Measurements from ENCODE around the gene ACSBG1.

The ACSBG1 gene

GRCh38 chr15:78242128-78242527, 7.8 kb upstream of the ACSBG1 start:
- H3K9ac ChIP-seq (ENCODE audit: low read length), result no peak overlapping the region
- H3F3A ChIP-seq (ENCODE audit: insufficient read depth, low read length), result no peaks in the 10 kb centered on the region
- no peaks in the 10 kb centered on the region for H3K36me3 ChIP-seq (replicated peaks; ENCODE audit: insufficient read depth, low read length)
- TF ChIP-seq EZH2phosphoT487 (IDR thresholded peaks at IDR 0.05; ENCODE audit: low read length) (no peak), EZH2 (optimal IDR thresholded peaks at IDR 0.05; ENCODE audit: low read depth, low read length) (no peak), CTCF (IDR thresholded peaks at IDR 0.05; ENCODE audit: low read length) (peak; percentile 47)
- H3K4me3 ChIP-seq (ENCODE audit: low read length), result no peak overlapping the region
- no peaks in the 10 kb centered on the region for H3K79me2 ChIP-seq (ENCODE audit: low read length)
- no peaks in the 10 kb centered on the region for H4K20me1 ChIP-seq (ENCODE audit: insufficient read depth, low read length)
- no peak overlapping the region for H3K27ac ChIP-seq (ENCODE audit: low read length)
- H3K27me3 ChIP-seq (replicated peaks; ENCODE audit: insufficient read depth, low read length), result peaks cover 19% of the 10 kb centered on the region
- no peak overlapping the region for H2AFZ ChIP-seq (ENCODE audit: low read length)
- DNase-seq, result no peak
- no peaks in the 10 kb centered on the region for H3K4me1 ChIP-seq (ENCODE audit: low read length)
- H3K4me2 ChIP-seq (ENCODE audit: low read depth, low read length), result no peak overlapping the region
- no peaks in the 10 kb centered on the region for H3K9me3 ChIP-seq (replicated peaks; ENCODE audit: insufficient read depth, low read length)
- no peaks in the 10 kb centered on the region for H3K9me2 ChIP-seq (replicated peaks; ENCODE audit: insufficient read depth, low read length)

- Histone ChIP-seq H3K9me3 (replicated peaks; ENCODE audit: insufficient read depth, low read length) (no peaks in the 10 kb centered on the region), H3K27ac (ENCODE audit: low read length) (no peak overlapping the region), H3F3A (ENCODE audit: insufficient read depth, low read length) (no peaks in the 10 kb centered on the region), H3K27me3 (replicated peaks; ENCODE audit: insufficient read depth, low read length) (peaks cover 30% of the 10 kb centered on the region), H3K79me2 (ENCODE audit: low read length) (no peaks in the 10 kb centered on the region), H3K4me1 (ENCODE audit: low read length) (no peaks in the 10 kb centered on the region), H3K9ac (ENCODE audit: low read length) (no peak overlapping the region), H3K4me2 (ENCODE audit: low read depth, low read length) (no peak overlapping the region; the same call in 1 of the 2 replicates), H3K36me3 (replicated peaks; ENCODE audit: insufficient read depth, low read length) (no peaks in the 10 kb centered on the region), H2AFZ (ENCODE audit: low read length) (peak overlapping the region; percentile 61; the same call in 1 of the 2 replicates), H3K4me3 (ENCODE audit: low read length) (no peak overlapping the region), H3K9me2 (replicated peaks; ENCODE audit: insufficient read depth, low read length) (no peaks in the 10 kb centered on the region), H4K20me1 (ENCODE audit: insufficient read depth, low read length) (no peaks in the 10 kb centered on the region)
- DNase-seq, result peak; percentile 71
- peak; percentile 82 for TF ChIP-seq CTCF (IDR thresholded peaks at IDR 0.05; ENCODE audit: low read length)
- no peak for TF ChIP-seq EZH2 (optimal IDR thresholded peaks at IDR 0.05; ENCODE audit: low read depth, low read length)
These were observed 6.7 kb upstream of the ACSBG1 start for GRCh38 chr15:78241017-78241416.

GRCh38 chr15:78239811-78240210, 5.4 kb upstream of the ACSBG1 start:
- Histone ChIP-seq H3F3A (ENCODE audit: insufficient read depth, low read length) (no peaks in the 10 kb centered on the region), H4K20me1 (ENCODE audit: insufficient read depth, low read length) (no peaks in the 10 kb centered on the region), H3K9me2 (replicated peaks; ENCODE audit: insufficient read depth, low read length) (no peaks in the 10 kb centered on the region), H3K9ac (ENCODE audit: low read length) (no peak overlapping the region), H3K9me3 (replicated peaks; ENCODE audit: insufficient read depth, low read length) (no peaks in the 10 kb centered on the region), H3K36me3 (replicated peaks; ENCODE audit: insufficient read depth, low read length) (no peaks in the 10 kb centered on the region), H3K4me2 (ENCODE audit: low read depth, low read length) (no peak overlapping the region), H3K27ac (ENCODE audit: low read length) (no peak overlapping the region), H2AFZ (ENCODE audit: low read length) (no peak overlapping the region), H3K27me3 (replicated peaks; ENCODE audit: insufficient read depth, low read length) (peaks cover 41% of the 10 kb centered on the region), H3K4me3 (ENCODE audit: low read length) (no peak overlapping the region), H3K4me1 (ENCODE audit: low read length) (peaks cover under 1% of the 10 kb centered on the region; the same call in 1 of the 2 replicates), H3K79me2 (ENCODE audit: low read length) (no peaks in the 10 kb centered on the region)
- no peak for DNase-seq
- TF ChIP-seq CTCF (IDR thresholded peaks at IDR 0.05; ENCODE audit: low read length) (no peak), EZH2 (optimal IDR thresholded peaks at IDR 0.05; ENCODE audit: low read depth, low read length) (no peak), EZH2phosphoT487 (IDR thresholded peaks at IDR 0.05; ENCODE audit: low read length) (no peak)

Measured in MM.1S (cell line).